HG02763 (cell line): ENCODE measurements around the gene MAJIN.
"Not testable (repeated sequence)": the region's sequence is repeated elsewhere in the genome, so short reads cannot be mapped to it uniquely, and the experiment has no call there.

Source experiments
- ATAC-seq: cut with Tn5 transposase; IDR thresholded peaks from one replicate; pipeline ENCODE4 v1.9.1; 2021; ENCODE audit warnings: mild to moderate bottlenecking, moderate library complexity; ENCODE audit not compliant: unreplicated experiment

The MAJIN gene

DNA sequence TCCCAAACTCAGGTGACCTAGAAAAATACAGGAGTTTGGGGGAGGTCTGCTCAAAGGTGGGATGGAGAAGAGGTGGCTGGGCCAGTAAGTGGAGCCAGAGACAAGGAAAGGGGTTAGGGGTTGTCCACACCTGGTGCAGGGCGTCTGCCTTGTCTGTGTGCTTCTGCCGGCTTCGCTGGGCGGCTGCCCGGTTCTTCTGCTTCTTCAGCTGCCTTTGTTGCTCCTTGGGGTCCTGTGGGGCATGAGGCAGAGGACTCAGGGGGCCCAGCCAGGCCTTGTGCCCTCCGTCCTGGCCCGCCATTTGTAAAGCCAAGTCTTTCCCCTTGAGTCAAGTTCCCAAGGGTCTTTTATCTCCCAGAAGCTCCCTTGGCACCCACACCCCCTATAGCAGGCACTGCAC, 22.4 kb upstream of the MAJIN start:
- no peak for ATAC-seq

GRCh38 chr11:64990222-64990923, 18.5 kb upstream of the MAJIN start:
- ATAC-seq, result no peak

DNA sequence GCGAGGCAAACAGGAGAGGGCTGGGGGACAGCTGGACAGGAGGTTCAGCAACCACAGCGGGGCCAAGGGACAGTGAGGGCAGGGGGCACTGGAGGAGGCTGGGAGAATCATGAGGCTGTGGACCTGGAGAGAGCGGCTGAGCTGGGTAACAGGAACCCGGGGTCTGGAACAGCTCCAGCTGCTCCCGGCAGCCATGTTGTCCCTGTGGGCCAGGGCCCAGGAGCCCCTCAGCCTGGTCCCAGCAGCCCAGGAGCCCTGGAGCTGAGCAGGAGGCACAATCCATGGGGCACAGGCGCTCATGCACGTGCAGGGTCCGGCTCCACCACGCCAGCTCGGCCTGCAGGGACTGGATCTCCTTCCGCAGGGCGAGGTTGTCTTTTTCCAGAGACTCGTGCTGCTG, 17.5 kb upstream of the MAJIN start:
- ATAC-seq, result no peak

GRCh38 chr11:64987998-64988854, 16.3 kb upstream of the MAJIN start:
- no peak for ATAC-seq

GRCh38 chr11:64983339-64983738, 11.4 kb upstream of the MAJIN start:
- ATAC-seq, result not testable (repeated sequence)

- no peak for ATAC-seq
Observed at GRCh38 chr11:64976651-64977050, 4.7 kb upstream of the MAJIN start.

GRCh38 chr11:64974124-64974523, 2.2 kb upstream of the MAJIN start:
- no peak for ATAC-seq

DNA sequence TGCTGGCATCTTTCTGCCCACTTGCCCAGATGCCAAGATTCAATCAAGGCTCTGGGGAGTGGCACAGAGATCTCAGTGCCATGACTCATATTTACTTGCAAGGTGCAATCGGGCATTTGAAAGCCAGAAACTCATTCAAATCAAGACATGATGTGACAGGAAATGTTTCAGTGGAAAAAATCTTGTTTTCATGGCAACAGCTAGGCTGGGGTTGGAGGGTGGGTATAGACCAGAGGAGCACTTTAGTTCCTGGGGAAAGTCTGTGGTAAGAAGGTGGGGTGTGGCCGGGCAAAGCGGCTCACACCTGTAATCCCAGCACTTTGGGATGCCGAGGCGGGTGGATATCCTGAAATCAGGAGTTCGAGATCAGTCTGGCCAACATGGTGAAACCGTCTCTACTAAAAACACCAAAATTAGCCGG, 1.2 kb downstream of the MAJIN start:
- no peak for ATAC-seq

GRCh38 chr11:64969209-64969608, 2.7 kb downstream of the MAJIN start:
- ATAC-seq, result no peak

DNA sequence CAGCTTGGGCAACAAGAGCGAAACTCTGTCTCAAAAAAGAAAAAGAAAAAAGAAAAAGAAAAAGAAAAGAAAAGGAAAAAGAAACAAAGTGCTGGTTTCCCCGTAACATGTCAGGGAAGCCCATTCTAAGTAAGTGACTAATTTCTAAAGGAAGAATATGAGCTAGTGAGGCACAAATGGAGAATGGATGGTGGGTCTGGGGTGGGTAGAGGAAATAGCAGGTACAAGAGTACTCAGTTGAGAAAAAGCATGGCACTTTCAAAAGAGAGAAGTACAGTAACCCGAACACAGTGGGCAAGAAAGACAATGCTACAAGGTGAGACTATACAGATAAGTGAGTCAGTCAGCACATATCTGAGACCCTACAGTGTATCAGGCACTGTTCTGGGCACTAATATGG, 4.5 kb downstream of the MAJIN start:
- no peak for ATAC-seq

- ATAC-seq, result no peak
Observed at GRCh38 chr11:64963072-64963631, 8.8 kb downstream of the MAJIN start.

DNA sequence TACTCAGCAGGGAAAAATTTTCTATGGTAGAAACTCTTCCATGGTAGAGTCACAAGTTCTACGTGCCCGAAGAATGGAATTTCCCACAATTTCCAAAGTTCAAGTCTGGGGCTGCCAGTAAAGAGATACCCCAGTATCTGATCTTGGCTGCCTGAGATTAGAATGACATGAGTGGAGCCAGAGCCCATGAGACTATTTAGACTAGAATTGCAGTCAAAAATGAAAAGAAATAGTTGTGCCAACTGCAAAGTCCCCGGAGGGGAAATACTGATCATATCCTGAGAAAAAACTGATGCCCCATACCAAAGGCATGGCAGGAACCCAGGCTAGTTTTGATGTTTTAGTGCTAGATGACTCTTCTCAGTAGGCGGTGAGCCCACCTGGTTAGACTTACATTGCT, 11.2 kb downstream of the MAJIN start:
- ATAC-seq, result no peak

DNA sequence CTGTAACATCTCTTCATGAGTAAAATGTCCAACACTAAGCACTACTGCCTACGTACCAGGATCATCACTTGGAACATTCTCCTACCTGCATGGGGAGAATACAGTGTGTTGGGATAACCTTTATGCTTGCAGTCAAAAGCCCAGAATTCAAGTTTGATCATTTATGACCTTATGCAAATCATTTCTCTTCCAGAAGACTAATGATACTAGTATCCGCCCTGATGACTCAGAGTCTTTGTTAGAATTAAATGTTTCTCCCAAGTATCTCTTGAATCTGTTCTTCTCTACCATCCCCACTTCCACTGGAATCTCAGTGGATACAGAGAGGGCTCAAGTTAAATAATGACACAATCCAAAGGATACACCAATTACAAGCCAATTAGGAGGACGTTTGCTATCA, 12.4 kb downstream of the MAJIN start:
- no peak for ATAC-seq

DNA sequence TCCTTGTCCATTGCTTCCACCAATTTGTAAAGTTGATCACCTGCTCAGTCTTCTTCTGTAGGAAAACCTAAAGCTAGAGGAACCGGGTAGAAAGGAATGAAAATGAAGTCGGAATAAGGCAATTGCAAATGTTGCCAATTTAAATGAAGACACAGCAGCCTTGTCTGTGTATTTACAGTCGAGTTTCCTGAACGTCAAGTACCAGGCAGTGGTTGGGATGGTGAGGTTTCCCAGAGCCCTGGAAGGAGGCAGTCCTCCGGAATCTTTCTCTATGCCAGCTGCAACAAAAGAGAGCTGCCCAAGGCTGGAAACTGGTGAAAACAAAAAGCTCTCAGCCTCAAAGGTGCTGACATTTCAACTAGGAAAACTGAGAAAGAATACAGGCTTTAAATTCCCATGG, 17.7 kb downstream of the MAJIN start:
- no peak for ATAC-seq

- no peak for ATAC-seq
Observed at GRCh38 chr11:64951529-64951928, 20.4 kb downstream of the MAJIN start.

GRCh38 chr11:64947208-64947814, 24.6 kb downstream of the MAJIN start:
- no peak for ATAC-seq

- no peak for ATAC-seq
Observed at GRCh38 chr11:64936539-64936938, 35.4 kb downstream of the MAJIN start.

- no peak for ATAC-seq
Observed at GRCh38 chr11:64935359-64936081, 36.4 kb downstream of the MAJIN start, which contains the start of gene GPHA2. GPHA2 (minus strand) TSS chr11:64935893; CDS start chr11:64935460, 433 bp downstream.

DNA sequence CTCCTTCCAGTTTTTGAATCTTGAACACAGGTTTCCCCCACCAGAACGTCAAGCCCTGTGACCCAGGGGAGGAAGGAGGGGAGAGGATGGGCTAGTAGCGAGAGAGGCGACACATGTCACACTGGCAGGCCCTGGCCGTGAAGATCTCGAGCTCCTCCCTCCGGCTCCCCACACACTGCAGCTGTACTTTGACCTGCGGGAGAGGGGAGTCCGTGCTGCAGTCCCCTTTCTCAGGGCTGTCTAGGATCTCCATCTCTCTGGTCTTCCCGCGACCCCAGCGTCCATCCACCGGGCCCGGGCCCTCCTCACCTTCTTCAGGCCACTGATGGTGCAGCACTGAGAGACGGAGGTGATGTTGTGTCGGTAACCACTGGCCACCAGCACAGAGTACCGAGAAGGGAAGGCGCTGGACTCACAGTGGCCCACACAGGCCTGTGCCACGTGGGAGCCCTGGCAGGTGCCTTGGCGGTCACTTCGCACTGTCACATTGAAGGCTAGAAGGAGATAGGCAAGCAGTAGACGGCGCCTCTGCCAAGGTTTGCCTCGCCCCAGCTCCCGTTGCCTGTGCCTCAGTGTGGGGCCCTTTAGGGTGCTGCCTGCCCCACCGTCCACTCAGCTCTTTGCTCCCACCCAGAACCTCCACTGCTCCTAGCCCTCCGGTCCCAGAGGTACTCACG, 37.1 kb downstream of the MAJIN start:
- no peak for ATAC-seq
